Peyer's patch (tissue), 4 donors: Measurements from ENCODE around the gene KRT78. TPM values are rescaled to one million over a fixed set of nuclear protein-coding genes. Genes with fewer than 3 reads are reported as not detected.

Source experiments
- DNase-seq, 3 donors: peaks; one replicate each; pipeline ENCODE4 v3.0.0-alpha.2; 2017 to 2019
- H3K27ac ChIP-seq, 4 donors: fragments of 200-600 bp; sonication (generic); one replicate each; pipeline ENCODE4 v1.5.1; 2016 to 2019
- H3K27me3 ChIP-seq, 2 donors: fragments of 200-600 bp; sonication (generic); one replicate each; pipeline ENCODE4 v1.5.1; 2019
- H3K36me3 ChIP-seq, 3 donors: fragments of 200-600 bp; sonication (generic); one replicate each; pipeline ENCODE4 v1.5.1; 2016 to 2019
- H3K4me1 ChIP-seq, 4 donors: fragments of 200-600 bp; sonication (generic); one replicate each; pipeline ENCODE4 v1.5.1; 2016 to 2019
- H3K4me3 ChIP-seq, 4 donors: fragments of 200-600 bp; sonication (generic); 1 replicate in 3 of 4; 2 replicates in 1 of 4; pipeline ENCODE4 v1.5.1; 2016 to 2019; ENCODE audit warnings: mild to moderate bottlenecking in 1 of 4
- H3K9me3 ChIP-seq, 4 donors: fragments of 200-600 bp; sonication (generic); one replicate each; pipeline ENCODE4 v1.5.1; 2016 to 2019; ENCODE audit warnings: mild to moderate bottlenecking in 1 of 4
- CTCF ChIP-seq, 6 experiments: fragments of 450-650 bp in 4 of 6; fragments of 200-600 bp in 2 of 6; sonication (generic) in 1 of 6; IDR thresholded peaks; one replicate each; pipeline ENCODE4 v1.5.1; 2017 to 2019; ENCODE audit warnings: antibody characterized with exemption in 6 of 6, mild to moderate bottlenecking in 3 of 6, moderate library complexity in 1 of 6
- POLR2A ChIP-seq, 2 donors: fragments of 450-650 bp; IDR thresholded peaks; one replicate each; pipeline ENCODE4 v1.5.1; 2017; ENCODE audit warnings: antibody characterized with exemption in 2 of 2, mild to moderate bottlenecking in 2 of 2, moderate library complexity in 2 of 2
- total RNA-seq, 4 donors: library from RNA; depleted of rRNA; stranded (reverse); fragments of >200 nt; gene quantifications; one replicate each; pipeline ENCODE4 v1.1.0, GENCODE V29; 2016

Gene KRT78
- total RNA-seq, 4 donors from 2014 or later, result not detected

GRCh38 chr12:52826611-52827498 is 21.9 kb downstream of the KRT78 start:
- TF ChIP-seq CTCF (IDR thresholded peaks at IDR 0.05) (no peak), POLR2A (IDR thresholded peaks at IDR 0.05) (no peak)
- Histone ChIP-seq H3K27me3 (no peaks in the 10 kb centered on the region), H3K4me3 (no peak overlapping the region), H3K9me3 (no peaks in the 10 kb centered on the region), H3K27ac (no peak overlapping the region), H3K36me3 (no peaks in the 10 kb centered on the region), H3K4me1 (peaks cover 0 to 7% (median 0%) of the 10 kb centered on the region in 4 donors)
- no peak for DNase-seq

- DNase-seq, result no peak
- no peak overlapping the region for H3K27ac ChIP-seq
- H3K4me3 ChIP-seq, result no peak overlapping the region
- TF ChIP-seq POLR2A (IDR thresholded peaks at IDR 0.05), result no peak
- TF ChIP-seq CTCF (IDR thresholded peaks at IDR 0.05), result no peak
- H3K36me3 ChIP-seq, result no peaks in the 10 kb centered on the region
- H3K4me1 ChIP-seq, result peaks cover 0 to 10% (median 0%) of the 10 kb centered on the region in 4 donors
- no peaks in the 10 kb centered on the region for H3K9me3 ChIP-seq
- H3K27me3 ChIP-seq, result no peaks in the 10 kb centered on the region
Observed at GRCh38 chr12:52825961-52826360, 22.8 kb downstream of the KRT78 start.

GRCh38 chr12:52824741-52825410 is 23.9 kb downstream of the KRT78 start:
- H3K36me3 ChIP-seq, result no peaks in the 10 kb centered on the region
- TF ChIP-seq CTCF (IDR thresholded peaks at IDR 0.05) (no peak), POLR2A (IDR thresholded peaks at IDR 0.05) (no peak)
- H3K9me3 ChIP-seq, result no peaks in the 10 kb centered on the region
- H3K27me3 ChIP-seq, result no peaks in the 10 kb centered on the region
- peaks cover 0 to 10% (median 0%) of the 10 kb centered on the region in 4 donors for H3K4me1 ChIP-seq
- no peak for DNase-seq
- H3K27ac ChIP-seq, result no peak overlapping the region
- no peak overlapping the region for H3K4me3 ChIP-seq

- DNase-seq, result no peak
- Histone ChIP-seq H3K27me3 (no peaks in the 10 kb centered on the region), H3K27ac (no peak overlapping the region)
Observed at GRCh38 chr12:52823761-52824450, 24.9 kb downstream of the KRT78 start.

More at GRCh38 chr12:52823761-52824450, 24.9 kb downstream of the KRT78 start:
- no peak overlapping the region for H3K4me3 ChIP-seq
- peaks cover 0 to 10% (median 0%) of the 10 kb centered on the region in 4 donors for H3K4me1 ChIP-seq
- no peaks in the 10 kb centered on the region for H3K36me3 ChIP-seq
- TF ChIP-seq POLR2A (IDR thresholded peaks at IDR 0.05), result no peak
- TF ChIP-seq CTCF (IDR thresholded peaks at IDR 0.05), result no peak
- no peaks in the 10 kb centered on the region for H3K9me3 ChIP-seq
